Endodermal cell (in vitro differentiated cells): ENCODE measurements around the gene VCPKMT. TPM values are rescaled to one million over a fixed set of nuclear protein-coding genes. Genes with fewer than 3 reads are reported as not detected.

Experiments used
- DNase-seq: peaks from one replicate; pipeline ENCODE4 v3.0.0-alpha.2; 2017
- H3K27ac ChIP-seq: 2 replicates; pipeline ENCODE4 v1.5.1; 2013; ENCODE audit warnings: mild to moderate bottlenecking, low read depth, low read length, moderate library complexity
- H3K27me3 ChIP-seq: 2 replicates; pipeline ENCODE4 v1.6.1; 2013; ENCODE audit warnings: mild to moderate bottlenecking, low read length, moderate library complexity; ENCODE audit not compliant: insufficient read depth, control insufficient read depth, poor library complexity, severe bottlenecking
- H3K36me3 ChIP-seq: 2 replicates; pipeline ENCODE4 v1.7.0; 2013; ENCODE audit warnings: mild to moderate bottlenecking, low read length, moderate library complexity; ENCODE audit not compliant: control insufficient read depth, insufficient read depth
- H3K4me1 ChIP-seq: one replicate; pipeline ENCODE4 v1.7.0; 2013; ENCODE audit warnings: low read length; ENCODE audit not compliant: control insufficient read depth, insufficient read depth
- H3K4me3 ChIP-seq: 2 replicates; pipeline ENCODE4 v1.5.1; 2013; ENCODE audit warnings: mild to moderate bottlenecking, low read length, moderate library complexity
- H3K9ac ChIP-seq: 2 replicates; pipeline ENCODE4 v1.6.1; 2013; ENCODE audit warnings: mild to moderate bottlenecking, low read length, moderate library complexity; ENCODE audit not compliant: poor library complexity, severe bottlenecking; ENCODE audit errors: extremely low read depth
- H3K9me3 ChIP-seq: 2 replicates; pipeline ENCODE4 v1.6.1; 2013; ENCODE audit warnings: mild to moderate bottlenecking, low read length, moderate library complexity; ENCODE audit not compliant: control insufficient read depth
- H3K27ac Mint-ChIP-seq: 2 replicates; pipeline ENCODE4 v1.8.0; 2020; ENCODE audit warnings: mixed read lengths
- H3K27me3 Mint-ChIP-seq: 2 replicates; pipeline ENCODE4 v1.8.0; 2021; ENCODE audit warnings: mild to moderate bottlenecking, mixed read lengths; ENCODE audit not compliant: insufficient read depth
- H3K36me3 Mint-ChIP-seq: 2 replicates; pipeline ENCODE4 v1.8.0; 2020; ENCODE audit warnings: low read depth, mixed read lengths
- H3K4me1 Mint-ChIP-seq: 2 replicates; pipeline ENCODE4 v1.8.0; 2020; ENCODE audit warnings: mixed read lengths
- H3K4me3 Mint-ChIP-seq: 2 replicates; pipeline ENCODE4 v1.8.0; 2020; ENCODE audit warnings: mild to moderate bottlenecking, moderate library complexity, mixed read lengths
- H3K9me3 Mint-ChIP-seq: 2 replicates; pipeline ENCODE4 v1.8.0; 2020; ENCODE audit warnings: mild to moderate bottlenecking, mixed read lengths
- CTCF ChIP-seq: fragments of 200-600 bp; sonication (generic); conservative IDR thresholded peaks from 2 replicates; pipeline ENCODE4 v1.5.0; 2021; ENCODE audit warnings: antibody characterized with exemption, mild to moderate bottlenecking
- WGBS, 2 experiments: methylation state at CpG; one replicate each; pipeline versions ENCODE4 v1.1.5 to v1.1.7; 2013; ENCODE audit warnings: missing lambda C conversion rate in 2 of 2, mixed read lengths in 1 of 2; ENCODE audit not compliant: insufficient coverage in 1 of 2, insufficient read length in 1 of 2; 5-methylcytosine and 5-hydroxymethylcytosine counted together
- total RNA-seq, 2 donors: library from RNA; stranded (reverse); fragmentation: NEBNext Ultra II Directional in 1 of 2; extraction: Animal tissue kit (Norgen Biotek cat#: 25700) in 1 of 2; gene quantifications; 2 replicates in 1 of 2; 3 replicates in 1 of 2; pipeline ENCODE4 v1.2.1, GENCODE V29; 2021

The VCPKMT gene
- total RNA-seq, 2 donors from 2014 or later: 9.6 to 13.4 TPM

GRCh38 chr14:50070840-50071548 lies 45.4 kb downstream of the VCPKMT start:
- peaks cover 2% of the 10 kb centered on the region for H3K27me3 ChIP-seq
- TF ChIP-seq CTCF: no peak
- H3K4me3 Mint-ChIP-seq: no peak overlapping the region
- H3K27ac ChIP-seq: no peak overlapping the region
- no peaks in the 10 kb centered on the region for H3K9me3 ChIP-seq
- no peaks in the 10 kb centered on the region for H3K4me1 ChIP-seq
- no peak overlapping the region for H3K9ac ChIP-seq
- no peak overlapping the region for H3K27ac Mint-ChIP-seq
- H3K36me3 Mint-ChIP-seq: peaks cover 8% of the 10 kb centered on the region
- H3K4me1 Mint-ChIP-seq: peaks cover 12% of the 10 kb centered on the region
- H3K9me3 Mint-ChIP-seq: peaks cover 19% of the 10 kb centered on the region
- DNase-seq: no peak
- H3K36me3 ChIP-seq: no peaks in the 10 kb centered on the region
- 72 to 86% methylated on average over 6 to 13 of the region's 13 CpGs for WGBS, 2 experiments
- H3K4me3 ChIP-seq: no peak overlapping the region
- H3K27me3 Mint-ChIP-seq: peaks cover 9% of the 10 kb centered on the region

- H3K4me3 Mint-ChIP-seq: no peak overlapping the region
These were observed 46.1 kb downstream of the VCPKMT start for GRCh38 chr14:50070230-50070629.

GRCh38 chr14:50069325-50069724 lies 47.0 kb downstream of the VCPKMT start:
- no peak for TF ChIP-seq CTCF
- Mint-ChIP-seq H3K4me3 (no peak overlapping the region), H3K9me3 (peaks cover 14% of the 10 kb centered on the region), H3K4me1 (peaks cover 12% of the 10 kb centered on the region), H3K27me3 (peaks cover 9% of the 10 kb centered on the region), H3K36me3 (peaks cover 8% of the 10 kb centered on the region), H3K27ac (no peak overlapping the region)
- 55 to 60% methylated on average over 2 of the region's 2 CpGs for WGBS, 2 experiments
- H3K27me3 ChIP-seq: peaks cover 5% of the 10 kb centered on the region
- DNase-seq: no peak
- H3K4me1 ChIP-seq: no peaks in the 10 kb centered on the region
- H3K9ac ChIP-seq: no peak overlapping the region
- no peaks in the 10 kb centered on the region for H3K36me3 ChIP-seq
- H3K4me3 ChIP-seq: no peak overlapping the region
- no peaks in the 10 kb centered on the region for H3K9me3 ChIP-seq
- H3K27ac ChIP-seq: no peak overlapping the region

More at GRCh38 chr14:50070230-50070629, 46.1 kb downstream of the VCPKMT start:
- Mint-ChIP-seq H3K4me1 (peaks cover 12% of the 10 kb centered on the region), H3K27me3 (peaks cover 9% of the 10 kb centered on the region), H3K36me3 (peaks cover 8% of the 10 kb centered on the region), H3K9me3 (peaks cover 17% of the 10 kb centered on the region), H3K27ac (no peak overlapping the region)
- Histone ChIP-seq H3K9me3 (no peaks in the 10 kb centered on the region), H3K27me3 (peaks cover 5% of the 10 kb centered on the region), H3K36me3 (no peaks in the 10 kb centered on the region), H3K9ac (no peak overlapping the region), H3K27ac (no peak overlapping the region), H3K4me1 (no peaks in the 10 kb centered on the region), H3K4me3 (no peak overlapping the region)
- no peak for DNase-seq
- WGBS, 2 experiments: 95 to 100% methylated on average over 3 of the region's 3 CpGs
- TF ChIP-seq CTCF: no peak
